ENCODE measurements around the gene TRIM32. TPM values are rescaled to one million over a fixed set of nuclear protein-coding genes. Genes with fewer than 3 reads are reported as not detected.

Gene TRIM32
- polyA plus RNA-seq, 1 of the 3 experiments (the other 2 are of a cell fraction): 10.2 TPM

- H3K9me2 ChIP-seq: no peaks in the 10 kb centered on the region
- H4K20me1 ChIP-seq (ENCODE audit: insufficient read depth): no peaks in the 10 kb centered on the region; the same call in 1 of the 2 replicates
- ChIA-PET CTCF (interaction anchor here (1.1 to 1.2 kb wide), 2 partner anchors 8 to 40 kb away, joined by 3 read pairs; no protein-coding TSS in a partner anchor), POLR2A (no interaction called here)
- no peaks in the 10 kb centered on the region; a peak in 2 of 4 replicates for H3K4me1 ChIP-seq (ENCODE audit: control insufficient read depth in 1 of 2, insufficient read depth in 2 of 2, low read depth in 1 of 2, low read length in 1 of 2)
- DNase-seq: no peak
- H3K9me3 ChIP-seq: no peaks in the 10 kb centered on the region
- H3K9ac ChIP-seq: no peak overlapping the region
- 89% methylated on average over 1 of the region's 1 CpG for WGBS (ENCODE audit: low lambda C conversion rate)
- no peak overlapping the region for H3K27ac ChIP-seq (ENCODE audit: low read depth in 2 of 2, low read length in 1 of 2)
- no peak for TF ChIP-seq FOSL2 (IDR thresholded peaks at IDR 0.05; ENCODE audit: borderline replicate concordance, low read depth)
- no peak for TF ChIP-seq SIN3A (IDR thresholded peaks at IDR 0.05; ENCODE audit: borderline replicate concordance, low read depth, low read length)
- no peak for TF ChIP-seq MEF2A (IDR thresholded peaks at IDR 0.05; ENCODE audit: borderline replicate concordance, low read depth)
- no peak for TF ChIP-seq POLR2AphosphoS5 (IDR thresholded peaks at IDR 0.05; ENCODE audit: low read depth, low read length)
- TF ChIP-seq TCF12 (IDR thresholded peaks at IDR 0.05): no peak
- no peak for TF ChIP-seq SMC3 (IDR thresholded peaks at IDR 0.05; ENCODE audit: low read depth, low read length)
- no peak for TF ChIP-seq RXRA (IDR thresholded peaks at IDR 0.05; ENCODE audit: borderline replicate concordance, low read depth)
- TF ChIP-seq REST (IDR thresholded peaks at IDR 0.05; ENCODE audit: low read depth, low read length): no peak
- no peak for TF ChIP-seq FOXM1 (IDR thresholded peaks at IDR 0.05; ENCODE audit: low read depth)
- no peak for TF ChIP-seq EP300 (IDR thresholded peaks at IDR 0.05; ENCODE audit: borderline replicate concordance in 1 of 2, low read depth in 1 of 2, low read length in 1 of 2)
- H3K4me3 ChIP-seq (ENCODE audit: low read depth in 2 of 2, low read length in 1 of 2): no peak overlapping the region
- H3F3A ChIP-seq (replicated peaks; ENCODE audit: insufficient read depth): no peaks in the 10 kb centered on the region
- H3K27me3 ChIP-seq (ENCODE audit: insufficient read depth): no peaks in the 10 kb centered on the region
- H2AFZ ChIP-seq (ENCODE audit: low read depth): no peak overlapping the region
- H3K79me2 ChIP-seq (ENCODE audit: insufficient read depth): peaks cover 6% of the 10 kb centered on the region; the same call in 1 of the 2 replicates
- no peak overlapping the region for H3K4me2 ChIP-seq
- peaks cover 16 to 24% of the 10 kb centered on the region in 2 experiments for H3K36me3 ChIP-seq (replicated peaks in 1 of 2; ENCODE audit: control insufficient read depth in 1 of 2, insufficient read depth in 2 of 2, low read length in 1 of 2)
Measured at GRCh38 chr9:116705531-116705930, 18.4 kb downstream of the TRIM32 start.

- H3K4me1 ChIP-seq (ENCODE audit: control insufficient read depth in 1 of 2, insufficient read depth in 2 of 2, low read depth in 1 of 2, low read length in 1 of 2): no peaks in the 10 kb centered on the region; a peak in 1 of 4 replicates
- no peaks in the 10 kb centered on the region for H3K9me2 ChIP-seq
- 95% methylated on average over 8 of the region's 8 CpGs for WGBS (ENCODE audit: low lambda C conversion rate)
- H4K20me1 ChIP-seq (ENCODE audit: insufficient read depth): no peaks in the 10 kb centered on the region; the same call in 1 of the 2 replicates
- POLR2A ChIA-PET: no interaction called here
- CTCF ChIA-PET: interaction anchor here (1.1 kb wide), 1 partner anchor 39 kb away, joined by 3 read pairs; no protein-coding TSS in a partner anchor
- no peak overlapping the region for H3K9ac ChIP-seq
- H3F3A ChIP-seq (replicated peaks; ENCODE audit: insufficient read depth): no peaks in the 10 kb centered on the region
- H3K27ac ChIP-seq (ENCODE audit: low read depth in 2 of 2, low read length in 1 of 2): no peak overlapping the region
- H2AFZ ChIP-seq (ENCODE audit: low read depth): no peak overlapping the region
- H3K79me2 ChIP-seq (ENCODE audit: insufficient read depth): peaks cover 3% of the 10 kb centered on the region; the same call in 1 of the 2 replicates
- no peaks in the 10 kb centered on the region for H3K27me3 ChIP-seq (ENCODE audit: insufficient read depth)
- H3K4me2 ChIP-seq: no peak overlapping the region
- no peak for DNase-seq
- H3K36me3 ChIP-seq (replicated peaks in 1 of 2; ENCODE audit: control insufficient read depth in 1 of 2, insufficient read depth in 2 of 2, low read length in 1 of 2): peaks cover 12 to 16% of the 10 kb centered on the region in 2 experiments
- no peak overlapping the region for H3K4me3 ChIP-seq (ENCODE audit: low read depth in 2 of 2, low read length in 1 of 2)
- H3K9me3 ChIP-seq: no peaks in the 10 kb centered on the region
- no peak for TF ChIP-seq POLR2AphosphoS5 (IDR thresholded peaks at IDR 0.05; ENCODE audit: low read depth, low read length)
- TF ChIP-seq CTCF (IDR thresholded peaks at IDR 0.05): no peak
- TF ChIP-seq REST (IDR thresholded peaks at IDR 0.05; ENCODE audit: low read depth, low read length): no peak
- no peak for TF ChIP-seq RCOR1 (IDR thresholded peaks at IDR 0.05; ENCODE audit: low read length)
- TF ChIP-seq FOXM1 (IDR thresholded peaks at IDR 0.05; ENCODE audit: low read depth): no peak
- no peak for TF ChIP-seq IRF3 (IDR thresholded peaks at IDR 0.05; ENCODE audit: low read depth, low read length)
- no peak for TF ChIP-seq MEF2A (IDR thresholded peaks at IDR 0.05; ENCODE audit: borderline replicate concordance, low read depth)
Measured at GRCh38 chr9:116706310-116707290, 19.5 kb downstream of the TRIM32 start.
